ENCODE results near the gene DLGAP1. TPM values are rescaled to one million over a fixed set of nuclear protein-coding genes. Genes with fewer than 3 reads are reported as not detected.

DLGAP1 gene
- total and polyA plus RNA-seq, 2 experiments from 2014 or later: 0.13 to 0.22 TPM

GRCh38 chr18:3615374-3615985 is 839.6 kb downstream of the DLGAP1 start:
- H3K27ac ChIP-seq: no peak overlapping the region
- TF ChIP-seq EZH2 (IDR thresholded peaks at IDR 0.05; ENCODE audit: insufficient read depth, poor library complexity, severe bottlenecking) (no peak), EZH2phosphoT487 (IDR thresholded peaks at IDR 0.05; ENCODE audit: insufficient read depth, low read depth) (no peak)
- H3K27me3 ChIP-seq (replicated peaks; ENCODE audit: insufficient read depth): no peaks in the 10 kb centered on the region
- no peak overlapping the region for H3K4me2 ChIP-seq (ENCODE audit: unreplicated experiment)
- no peak for DNase-seq
- H3K4me1 ChIP-seq (ENCODE audit: insufficient read depth): peaks cover 12% of the 10 kb centered on the region
- no peak overlapping the region for H3K9ac ChIP-seq
- no peaks in the 10 kb centered on the region for H3K36me3 ChIP-seq (ENCODE audit: low read depth)
- H2AFZ ChIP-seq: peak overlapping the region; percentile 25; the same call in 1 of the 2 replicates
- in situ Hi-C loops (cut with MboI): no loop called here
- H3K4me3 ChIP-seq: no peak overlapping the region
- no peaks in the 10 kb centered on the region for H3K9me2 ChIP-seq (ENCODE audit: insufficient read depth)
- H3F3A ChIP-seq (ENCODE audit: insufficient read depth): no peaks in the 10 kb centered on the region
- H4K20me1 ChIP-seq (ENCODE audit: insufficient read depth): no peaks in the 10 kb centered on the region
- no peaks in the 10 kb centered on the region for H3K9me3 ChIP-seq (ENCODE audit: low read depth)
- WGBS, 2 experiments (ENCODE audit: low coverage in 1 of 2, low lambda C conversion rate in 2 of 2, missing lambda C conversion rate in 2 of 2): 79 to 81% methylated on average over 4 of the region's 4 CpGs
- H3K79me2 ChIP-seq (ENCODE audit: insufficient read depth): no peaks in the 10 kb centered on the region

DNA sequence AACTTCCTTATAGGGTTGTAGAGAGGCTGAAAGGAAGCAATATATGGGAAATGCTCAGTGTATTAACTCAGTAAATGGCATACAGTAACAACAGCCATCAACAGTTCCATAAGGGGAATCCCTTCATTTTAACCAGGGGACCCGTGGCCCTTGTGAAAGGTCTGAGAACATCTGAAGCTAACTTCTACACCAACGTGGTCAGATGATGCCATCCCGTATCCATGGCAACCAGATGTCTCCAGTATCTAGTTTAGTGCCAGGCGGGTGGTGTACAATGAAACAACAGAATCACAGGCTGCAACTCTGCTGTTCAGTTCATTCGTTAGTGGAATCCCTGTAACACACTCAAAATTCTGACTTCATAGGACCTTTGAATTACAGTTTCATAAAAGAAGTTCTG is 842.8 kb downstream of the DLGAP1 start:
- H2AFZ ChIP-seq: peak overlapping the region; percentile 87
- in situ Hi-C loops (cut with MboI): no loop called here
- H3K9me3 ChIP-seq (ENCODE audit: low read depth): no peaks in the 10 kb centered on the region
- H3K27me3 ChIP-seq (replicated peaks; ENCODE audit: insufficient read depth): no peaks in the 10 kb centered on the region
- H3K79me2 ChIP-seq (ENCODE audit: insufficient read depth): peaks cover 22% of the 10 kb centered on the region
- no peaks in the 10 kb centered on the region for H3K36me3 ChIP-seq (ENCODE audit: low read depth)
- peak; percentile 59 for DNase-seq
- 47 to 58% methylated on average over 5 of the region's 5 CpGs for WGBS, 2 experiments (ENCODE audit: low coverage in 1 of 2, low lambda C conversion rate in 2 of 2, missing lambda C conversion rate in 2 of 2)
- H3F3A ChIP-seq (ENCODE audit: insufficient read depth): peaks cover 5% of the 10 kb centered on the region; the same call in 1 of the 2 replicates
- TF ChIP-seq EZH2 (IDR thresholded peaks at IDR 0.05; ENCODE audit: insufficient read depth, poor library complexity, severe bottlenecking): no peak
- TF ChIP-seq EZH2phosphoT487 (IDR thresholded peaks at IDR 0.05; ENCODE audit: insufficient read depth, low read depth): no peak
- H3K4me2 ChIP-seq (ENCODE audit: unreplicated experiment): no peak overlapping the region
- H4K20me1 ChIP-seq (ENCODE audit: insufficient read depth): no peaks in the 10 kb centered on the region
- peak overlapping the region; percentile 36; the same call in 1 of the 2 replicates for H3K27ac ChIP-seq
- peaks cover 12% of the 10 kb centered on the region for H3K4me1 ChIP-seq (ENCODE audit: insufficient read depth)
- no peak overlapping the region for H3K9ac ChIP-seq
- H3K4me3 ChIP-seq: no peak overlapping the region
- no peaks in the 10 kb centered on the region for H3K9me2 ChIP-seq (ENCODE audit: insufficient read depth)

- Histone ChIP-seq H3K4me3 (peak overlapping the region; percentile 61), H3K79me2 (ENCODE audit: insufficient read depth) (peaks cover 22% of the 10 kb centered on the region), H3K4me1 (ENCODE audit: insufficient read depth) (peaks cover 20% of the 10 kb centered on the region), H4K20me1 (ENCODE audit: insufficient read depth) (no peaks in the 10 kb centered on the region), H3K9ac (peak overlapping the region; percentile 67), H3K36me3 (ENCODE audit: low read depth) (no peaks in the 10 kb centered on the region), H3K27ac (peak overlapping the region; percentile 36), H3K9me2 (ENCODE audit: insufficient read depth) (no peaks in the 10 kb centered on the region), H3K27me3 (replicated peaks; ENCODE audit: insufficient read depth) (no peaks in the 10 kb centered on the region), H3K4me2 (ENCODE audit: unreplicated experiment) (peak overlapping the region; percentile 89), H3F3A (ENCODE audit: insufficient read depth) (peaks cover 13% of the 10 kb centered on the region), H2AFZ (peak overlapping the region; percentile 87), H3K9me3 (ENCODE audit: low read depth) (no peaks in the 10 kb centered on the region)
- in situ Hi-C loops (cut with MboI): no loop called here
- DNase-seq: peak; percentile 64
- TF ChIP-seq EZH2phosphoT487 (IDR thresholded peaks at IDR 0.05; ENCODE audit: insufficient read depth, low read depth) (no peak), EZH2 (IDR thresholded peaks at IDR 0.05; ENCODE audit: insufficient read depth, poor library complexity, severe bottlenecking) (no peak)
- WGBS, 2 experiments (ENCODE audit: low coverage in 1 of 2, low lambda C conversion rate in 2 of 2, missing lambda C conversion rate in 2 of 2): 11 to 12% methylated on average over 15 of the region's 15 CpGs
Observed at GRCh38 chr18:3611313-3612090, 843.6 kb downstream of the DLGAP1 start.

- Histone ChIP-seq H3K9ac (0 out of 2 replicates have a peak overlapping the region, but pooled peaks have one; percentile 67), H3F3A (ENCODE audit: insufficient read depth) (peaks cover 20% of the 10 kb centered on the region), H3K4me1 (ENCODE audit: insufficient read depth) (peaks cover 27% of the 10 kb centered on the region), H3K27me3 (replicated peaks; ENCODE audit: insufficient read depth) (no peaks in the 10 kb centered on the region), H3K9me2 (ENCODE audit: insufficient read depth) (no peaks in the 10 kb centered on the region), H4K20me1 (ENCODE audit: insufficient read depth) (no peaks in the 10 kb centered on the region), H3K79me2 (ENCODE audit: insufficient read depth) (peaks cover 22% of the 10 kb centered on the region), H3K4me3 (peak overlapping the region; percentile 61; the same call in 1 of the 2 replicates), H2AFZ (peak overlapping the region; percentile 87), H3K4me2 (ENCODE audit: unreplicated experiment) (peak overlapping the region; percentile 89), H3K36me3 (ENCODE audit: low read depth) (no peaks in the 10 kb centered on the region), H3K27ac (no peak overlapping the region), H3K9me3 (ENCODE audit: low read depth) (no peaks in the 10 kb centered on the region)
- TF ChIP-seq EZH2 (IDR thresholded peaks at IDR 0.05; ENCODE audit: insufficient read depth, poor library complexity, severe bottlenecking) (no peak), EZH2phosphoT487 (IDR thresholded peaks at IDR 0.05; ENCODE audit: insufficient read depth, low read depth) (no peak)
- DNase-seq: peak; percentile 70
- WGBS, 2 experiments (ENCODE audit: low coverage in 1 of 2, low lambda C conversion rate in 2 of 2, missing lambda C conversion rate in 2 of 2): 60% methylated on average over 6 of the region's 6 CpGs
- in situ Hi-C loops (cut with MboI): no loop called here
Observed at GRCh38 chr18:3610813-3611212, 844.3 kb downstream of the DLGAP1 start.
